Astrocyte (in vitro differentiated cells and primary cell): Measurements from ENCODE around the gene RGS14. TPM values are rescaled to one million over a fixed set of nuclear protein-coding genes. Genes with fewer than 3 reads are reported as not detected.

Experiments used
- DNase-seq: peaks from one replicate; pipeline ENCODE4 v3.0.0-alpha.2; 2010; ENCODE audit warnings: low read depth
- FAIRE-seq: peaks from 2 replicates; lab custom pipeline; 2011; peaks lifted over from hg19 to GRCh38; lab: Jason Lieb, UNC
- H2AFZ ChIP-seq: 2 replicates; pipeline ENCODE4 v1.6.0; 2012; ENCODE audit warnings: low read depth, low read length, inconsistent platforms
- H3K27ac ChIP-seq: 2 replicates; pipeline ENCODE4 v1.5.1; 2011; ENCODE audit warnings: low read depth, low read length, inconsistent platforms
- H3K27me3 ChIP-seq: 2 replicates; pipeline ENCODE4 v1.6.0; 2011; ENCODE audit warnings: low read length, inconsistent platforms; ENCODE audit not compliant: insufficient read depth
- H3K36me3 ChIP-seq: 2 replicates; pipeline ENCODE4 v1.5.1; 2011; ENCODE audit warnings: low read length, inconsistent platforms; ENCODE audit not compliant: insufficient read depth
- H3K4me1 ChIP-seq: 2 replicates; pipeline ENCODE4 v1.5.1; 2011; ENCODE audit warnings: low read length, inconsistent platforms; ENCODE audit not compliant: insufficient read depth
- H3K4me2 ChIP-seq: 2 replicates; pipeline ENCODE4 v1.6.0; 2012; ENCODE audit warnings: low read length, inconsistent platforms
- H3K4me3 ChIP-seq: 2 replicates; pipeline ENCODE4 v1.5.1; 2011; ENCODE audit warnings: low read depth, mild to moderate bottlenecking, low read length, inconsistent platforms; ENCODE audit not compliant: insufficient read depth
- H3K79me2 ChIP-seq: 2 replicates; pipeline ENCODE4 v1.6.0; 2012; ENCODE audit warnings: mild to moderate bottlenecking, low read length, inconsistent platforms; ENCODE audit not compliant: insufficient read depth
- H3K9ac ChIP-seq: 2 replicates; pipeline ENCODE4 v1.6.0; 2012; ENCODE audit warnings: mild to moderate bottlenecking, low read length, inconsistent platforms
- H3K9me3 ChIP-seq: 2 replicates; pipeline ENCODE4 v1.5.1; 2012; ENCODE audit warnings: low read depth, mild to moderate bottlenecking, low read length, inconsistent platforms; ENCODE audit not compliant: insufficient read depth
- H4K20me1 ChIP-seq: 2 replicates; pipeline ENCODE4 v1.6.0; 2012; ENCODE audit warnings: low read length, inconsistent platforms; ENCODE audit not compliant: insufficient read depth
- H3K27ac Mint-ChIP-seq: one replicate; pipeline ENCODE4 v1.8.0; 2021; ENCODE audit warnings: mild to moderate bottlenecking, mixed read lengths; ENCODE audit not compliant: unreplicated experiment
- H3K27me3 Mint-ChIP-seq: one replicate; pipeline ENCODE4 v1.8.0; 2021; ENCODE audit warnings: low read depth, mixed read lengths; ENCODE audit not compliant: unreplicated experiment
- H3K36me3 Mint-ChIP-seq: one replicate; pipeline ENCODE4 v1.8.0; 2021; ENCODE audit warnings: low read depth, mixed read lengths; ENCODE audit not compliant: unreplicated experiment
- H3K4me1 Mint-ChIP-seq: one replicate; pipeline ENCODE4 v1.8.0; 2021; ENCODE audit warnings: low read depth, mixed read lengths; ENCODE audit not compliant: unreplicated experiment
- H3K4me3 Mint-ChIP-seq: one replicate; pipeline ENCODE4 v1.8.0; 2021; ENCODE audit warnings: mild to moderate bottlenecking, moderate library complexity, mixed read lengths; ENCODE audit not compliant: unreplicated experiment
- H3K9me3 Mint-ChIP-seq: one replicate; pipeline ENCODE4 v1.8.0; 2021; ENCODE audit warnings: mild to moderate bottlenecking, mixed read lengths; ENCODE audit not compliant: unreplicated experiment
- EZH2 ChIP-seq: IDR thresholded peaks from 2 replicates; pipeline ENCODE4 v1.6.1; 2012; ENCODE audit warnings: mild to moderate bottlenecking, low read length, inconsistent platforms; ENCODE audit not compliant: insufficient read depth
- total RNA-seq: library from RNA; stranded (reverse); gene quantifications from 2 replicates; pipeline ENCODE4 v1.2.1, GENCODE V29; 2021
- TF ChIP-seq, protein P1 (sequence below): IDR thresholded peaks from 2 replicates; pipeline ENCODE4 v1.5.1; 2011; ENCODE audit warnings: low read depth, mild to moderate bottlenecking, inconsistent platforms, low read length, moderate library complexity; ENCODE audit not compliant: insufficient read depth

The RGS14 gene
- total RNA-seq, 1 donor from 2014 or later, result 7.8 TPM

GRCh38 chr5:177309351-177310191 lies 48.2 kb upstream of the RGS14 start:
- Histone ChIP-seq H3K9ac (no peak overlapping the region), H3K9me3 (no peaks in the 10 kb centered on the region), H3K4me1 (peaks cover 31% of the 10 kb centered on the region), H3K4me3 (no peak overlapping the region), H3K36me3 (peaks cover 10% of the 10 kb centered on the region), H2AFZ (no peak overlapping the region), H3K27me3 (no peaks in the 10 kb centered on the region), H3K79me2 (peaks cover 39% of the 10 kb centered on the region), H3K4me2 (peak overlapping the region; percentile 97), H3K27ac (no peak overlapping the region), H4K20me1 (peaks cover 45% of the 10 kb centered on the region)
- FAIRE-seq (no peak), DNase-seq (peak; percentile 27)
- no peaks in the 10 kb centered on the region for H3K27me3 Mint-ChIP-seq
- TF ChIP-seq, protein P1, sequence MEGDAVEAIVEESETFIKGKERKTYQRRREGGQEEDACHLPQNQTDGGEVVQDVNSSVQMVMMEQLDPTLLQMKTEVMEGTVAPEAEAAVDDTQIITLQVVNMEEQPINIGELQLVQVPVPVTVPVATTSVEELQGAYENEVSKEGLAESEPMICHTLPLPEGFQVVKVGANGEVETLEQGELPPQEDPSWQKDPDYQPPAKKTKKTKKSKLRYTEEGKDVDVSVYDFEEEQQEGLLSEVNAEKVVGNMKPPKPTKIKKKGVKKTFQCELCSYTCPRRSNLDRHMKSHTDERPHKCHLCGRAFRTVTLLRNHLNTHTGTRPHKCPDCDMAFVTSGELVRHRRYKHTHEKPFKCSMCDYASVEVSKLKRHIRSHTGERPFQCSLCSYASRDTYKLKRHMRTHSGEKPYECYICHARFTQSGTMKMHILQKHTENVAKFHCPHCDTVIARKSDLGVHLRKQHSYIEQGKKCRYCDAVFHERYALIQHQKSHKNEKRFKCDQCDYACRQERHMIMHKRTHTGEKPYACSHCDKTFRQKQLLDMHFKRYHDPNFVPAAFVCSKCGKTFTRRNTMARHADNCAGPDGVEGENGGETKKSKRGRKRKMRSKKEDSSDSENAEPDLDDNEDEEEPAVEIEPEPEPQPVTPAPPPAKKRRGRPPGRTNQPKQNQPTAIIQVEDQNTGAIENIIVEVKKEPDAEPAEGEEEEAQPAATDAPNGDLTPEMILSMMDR, result peak; percentile 81
- TF ChIP-seq EZH2, result no peak
- H3K4me3 Mint-ChIP-seq, result peak overlapping the region; percentile 54
- no peaks in the 10 kb centered on the region for H3K9me3 Mint-ChIP-seq
- H3K27ac Mint-ChIP-seq, result no peak overlapping the region
- H3K36me3 Mint-ChIP-seq, result peaks cover 17% of the 10 kb centered on the region
- peaks cover 18% of the 10 kb centered on the region for H3K4me1 Mint-ChIP-seq

- H3K9me3 Mint-ChIP-seq, result no peaks in the 10 kb centered on the region
- Histone ChIP-seq H3K4me2 (peak overlapping the region; percentile 97), H3K9ac (peak overlapping the region; percentile 78), H3K36me3 (peaks cover 10% of the 10 kb centered on the region), H3K79me2 (peaks cover 32% of the 10 kb centered on the region), H3K27ac (no peak overlapping the region), H3K4me3 (peak overlapping the region; percentile 34), H3K4me1 (peaks cover 23% of the 10 kb centered on the region), H4K20me1 (peaks cover 41% of the 10 kb centered on the region), H3K9me3 (no peaks in the 10 kb centered on the region), H2AFZ (no peak overlapping the region), H3K27me3 (no peaks in the 10 kb centered on the region)
- peaks cover 13% of the 10 kb centered on the region for H3K4me1 Mint-ChIP-seq
- TF ChIP-seq, protein P1, result no peak
- no peak for TF ChIP-seq EZH2
- H3K27ac Mint-ChIP-seq, result peak overlapping the region; percentile 81
- no peak overlapping the region for H3K4me3 Mint-ChIP-seq
- H3K36me3 Mint-ChIP-seq, result peaks cover 14% of the 10 kb centered on the region
- FAIRE-seq, result no peak
- DNase-seq, result no peak
- H3K27me3 Mint-ChIP-seq, result no peaks in the 10 kb centered on the region
Measured at GRCh38 chr5:177310332-177310731, 47.4 kb upstream of the RGS14 start.
